Measurements from ENCODE around the gene DDR1.
"Not testable (repeated sequence)": the region's sequence is repeated elsewhere in the genome, so short reads cannot be mapped to it uniquely, and the experiment has no call there.

The DDR1 gene

GRCh38 chr6:30898750-30899360 lies 14.5 kb downstream of the DDR1 start:
- no peak for DNase-seq (ENCODE audit: low read depth)
- no peak overlapping the region for H3K4me3 ChIP-seq (ENCODE audit: low read length)
- TF ChIP-seq, protein P1, sequence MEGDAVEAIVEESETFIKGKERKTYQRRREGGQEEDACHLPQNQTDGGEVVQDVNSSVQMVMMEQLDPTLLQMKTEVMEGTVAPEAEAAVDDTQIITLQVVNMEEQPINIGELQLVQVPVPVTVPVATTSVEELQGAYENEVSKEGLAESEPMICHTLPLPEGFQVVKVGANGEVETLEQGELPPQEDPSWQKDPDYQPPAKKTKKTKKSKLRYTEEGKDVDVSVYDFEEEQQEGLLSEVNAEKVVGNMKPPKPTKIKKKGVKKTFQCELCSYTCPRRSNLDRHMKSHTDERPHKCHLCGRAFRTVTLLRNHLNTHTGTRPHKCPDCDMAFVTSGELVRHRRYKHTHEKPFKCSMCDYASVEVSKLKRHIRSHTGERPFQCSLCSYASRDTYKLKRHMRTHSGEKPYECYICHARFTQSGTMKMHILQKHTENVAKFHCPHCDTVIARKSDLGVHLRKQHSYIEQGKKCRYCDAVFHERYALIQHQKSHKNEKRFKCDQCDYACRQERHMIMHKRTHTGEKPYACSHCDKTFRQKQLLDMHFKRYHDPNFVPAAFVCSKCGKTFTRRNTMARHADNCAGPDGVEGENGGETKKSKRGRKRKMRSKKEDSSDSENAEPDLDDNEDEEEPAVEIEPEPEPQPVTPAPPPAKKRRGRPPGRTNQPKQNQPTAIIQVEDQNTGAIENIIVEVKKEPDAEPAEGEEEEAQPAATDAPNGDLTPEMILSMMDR (conservative IDR thresholded peaks at IDR 0.05; ENCODE audit: low read depth, low read length) = no peak

GRCh38 chr6:30900863-30901417 lies 16.6 kb downstream of the DDR1 start:
- TF ChIP-seq, protein P1 (conservative IDR thresholded peaks at IDR 0.05; ENCODE audit: low read depth, low read length) = no peak
- no peak for DNase-seq (ENCODE audit: low read depth)
- H3K4me3 ChIP-seq (ENCODE audit: low read length) = no peak overlapping the region

GRCh38 chr6:30901436-30901835 lies 17.1 kb downstream of the DDR1 start:
- TF ChIP-seq, protein P1 (conservative IDR thresholded peaks at IDR 0.05; ENCODE audit: low read depth, low read length) = no peak

DNA sequence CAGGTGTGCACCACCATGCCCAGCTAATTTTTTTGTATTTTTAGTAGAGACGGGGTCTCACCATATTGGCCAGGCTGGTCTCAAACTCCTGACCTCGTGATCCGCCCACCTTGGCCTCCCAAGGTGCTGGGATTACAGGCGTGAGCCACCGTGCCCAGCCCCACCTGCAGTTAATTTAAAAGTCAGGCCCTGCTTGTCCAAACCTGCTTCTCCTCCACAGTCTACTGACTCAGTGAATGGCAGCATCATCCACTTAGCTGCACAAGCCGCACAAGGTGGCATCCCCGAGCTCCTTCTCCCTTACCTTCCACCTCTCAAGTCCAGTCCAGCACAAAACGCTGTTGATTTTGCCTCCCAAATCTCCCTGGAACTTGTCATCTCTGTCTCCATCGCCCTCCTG lies 17.9 kb downstream of the DDR1 start:
- H3K4me3 ChIP-seq (ENCODE audit: low read length); DNase-seq (ENCODE audit: low read depth): not testable (repeated sequence)

More at GRCh38 chr6:30901436-30901835, 17.1 kb downstream of the DDR1 start:
- H3K4me3 ChIP-seq (ENCODE audit: low read length) = no peak overlapping the region
- DNase-seq (ENCODE audit: low read depth) = no peak

- DNase-seq (ENCODE audit: low read depth) = no peak
- no peak overlapping the region for H3K4me3 ChIP-seq (ENCODE audit: low read length)
- TF ChIP-seq, protein P1 (conservative IDR thresholded peaks at IDR 0.05; ENCODE audit: low read depth, low read length) = no peak
These were observed 18.4 kb downstream of the DDR1 start for GRCh38 chr6:30902709-30903108.

- no peak for DNase-seq (ENCODE audit: low read depth)
- H3K4me3 ChIP-seq (ENCODE audit: low read length) = no peak overlapping the region
- TF ChIP-seq, protein P1 (conservative IDR thresholded peaks at IDR 0.05; ENCODE audit: low read depth, low read length) = no peak
These were observed 18.9 kb downstream of the DDR1 start for GRCh38 chr6:30903236-30903635.

DNA sequence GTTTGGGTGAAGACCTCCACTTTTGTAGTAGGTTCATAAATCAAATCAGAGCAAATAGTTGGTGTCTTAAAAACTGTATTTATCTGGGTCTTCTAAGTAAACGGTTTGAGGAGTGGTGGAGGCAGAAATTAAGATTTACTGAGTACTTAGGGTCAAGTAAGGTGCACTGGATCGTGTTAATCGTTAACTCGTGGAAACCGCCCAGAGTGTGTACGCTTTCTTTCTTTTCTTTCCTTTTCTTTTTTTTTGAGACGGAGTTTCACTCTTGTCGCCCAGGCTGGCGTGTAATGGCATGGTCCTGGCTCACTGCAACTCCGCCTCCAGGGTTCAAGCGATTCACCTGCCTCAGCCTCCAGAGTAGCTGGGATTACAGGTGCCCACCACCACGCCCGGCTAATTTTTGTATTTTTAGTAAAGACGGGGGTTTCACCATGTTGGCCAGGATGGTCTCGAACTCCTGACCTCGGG lies 23.0 kb downstream of the DDR1 start:
- peak overlapping the region; percentile 95 for H3K4me3 ChIP-seq (ENCODE audit: low read length)
- DNase-seq (ENCODE audit: low read depth) = not testable (repeated sequence)

DNA sequence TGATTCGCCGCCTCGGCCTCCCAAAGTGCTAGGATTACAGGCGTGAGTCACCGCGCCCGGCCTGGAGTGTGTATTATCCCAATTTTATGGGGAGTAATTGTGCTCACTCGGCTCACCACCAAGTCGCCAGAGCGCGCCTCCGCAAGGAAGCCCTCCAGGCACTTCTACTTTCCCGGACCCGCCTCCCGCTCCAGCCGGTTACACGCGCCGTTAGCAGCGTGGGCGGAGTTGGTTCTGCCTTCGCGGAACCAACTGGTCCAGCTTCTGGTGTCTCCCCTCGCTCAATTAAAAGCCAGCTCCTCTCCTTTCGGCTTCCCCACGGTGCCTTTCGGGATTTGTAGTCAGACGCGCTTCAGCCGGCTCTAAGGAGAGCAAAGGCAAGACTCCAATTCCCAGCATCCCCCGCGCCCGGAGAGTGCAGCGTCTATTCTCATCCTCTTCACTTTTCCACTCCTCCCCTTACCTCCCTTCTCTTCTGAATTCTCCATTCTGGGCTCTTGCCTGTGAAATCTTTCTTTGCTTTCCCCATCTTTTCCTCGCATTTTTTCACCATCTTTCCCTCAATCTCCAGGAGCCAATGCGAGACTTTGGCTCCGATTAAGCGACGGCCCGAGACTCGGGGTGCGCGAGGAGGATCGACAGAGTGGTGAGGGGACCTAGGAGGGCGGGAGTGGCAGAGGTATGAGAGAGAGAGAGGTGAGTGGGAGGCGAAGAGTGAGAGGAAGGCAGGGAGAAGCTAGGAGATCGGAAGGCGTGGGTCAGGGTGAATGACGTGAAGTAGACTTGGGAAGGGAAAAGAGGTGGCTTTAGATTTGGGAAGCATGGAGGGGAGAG lies 23.7 kb downstream of the DDR1 start, which contains the start of gene GTF2H4:
Gene GTF2H4 (plus strand): TSS at position 450 of the 834 bp plus-strand sequence.
- peak; percentile 93 for DNase-seq (ENCODE audit: low read depth)
- TF ChIP-seq, protein P1 (conservative IDR thresholded peaks at IDR 0.05; ENCODE audit: low read depth, low read length) = no peak
- peak within 1 kb of the TSS; percentile 95 for H3K4me3 ChIP-seq (ENCODE audit: low read length)

Measured in retinal pigment epithelial cell (primary cell).